Superior temporal gyrus (tissue), 1 donor: ENCODE results near the gene PJVK.
"Not testable (repeated sequence)": the region's sequence is repeated elsewhere in the genome, so short reads cannot be mapped to it uniquely, and the experiment has no call there.

Experiments
- DNase-seq: peaks from one replicate; pipeline ENCODE4 v3.0.0-alpha.2; 2016; ENCODE audit errors: extremely low spot score

PJVK gene

GRCh38 chr2:178450774-178451525 lies at the start of gene PJVK, which contains the start of gene PRKRA:
PJVK (plus strand) TSS chr2:178451378; CDS start chr2:178453410, 2,032 bp downstream.
PRKRA (minus strand) TSS chr2:178451175; CDS start chr2:178451030, 145 bp downstream.
- DNase-seq = peak; percentile 96

- DNase-seq = no peak
These were observed 49.2 kb upstream of the PJVK start for GRCh38 chr2:178401994-178402437.

GRCh38 chr2:178403671-178404306 lies 47.4 kb upstream of the PJVK start:
- no peak for DNase-seq

GRCh38 chr2:178404368-178404767 lies 46.8 kb upstream of the PJVK start:
- DNase-seq = no peak

GRCh38 chr2:178409261-178409660 lies 41.9 kb upstream of the PJVK start:
- DNase-seq = no peak

GRCh38 chr2:178412047-178412446 lies 39.1 kb upstream of the PJVK start:
- no peak for DNase-seq

GRCh38 chr2:178412453-178412852 lies 38.7 kb upstream of the PJVK start:
- not testable (repeated sequence) for DNase-seq

- DNase-seq = peak; percentile 64
These were observed 37.5 kb upstream of the PJVK start for GRCh38 chr2:178413472-178414265.

GRCh38 chr2:178414266-178415247 lies 36.6 kb upstream of the PJVK start:
- peak; percentile 89 for DNase-seq

GRCh38 chr2:178415979-178416378 lies 35.2 kb upstream of the PJVK start:
- DNase-seq = no peak

GRCh38 chr2:178417916-178418315 lies 33.3 kb upstream of the PJVK start:
- DNase-seq = peak; percentile 5

- no peak for DNase-seq
These were observed 32.8 kb upstream of the PJVK start for GRCh38 chr2:178418426-178418825.

GRCh38 chr2:178419123-178419522 lies 32.1 kb upstream of the PJVK start:
- DNase-seq = no peak

GRCh38 chr2:178420463-178420999 lies 30.6 kb upstream of the PJVK start:
- no peak for DNase-seq

- DNase-seq = no peak
These were observed 29.1 kb upstream of the PJVK start for GRCh38 chr2:178422097-178422496.

- DNase-seq = not testable (repeated sequence)
These were observed 27.4 kb upstream of the PJVK start for GRCh38 chr2:178423746-178424145.

GRCh38 chr2:178425255-178425827 lies 25.8 kb upstream of the PJVK start:
- no peak for DNase-seq

- DNase-seq = no peak
These were observed 24.8 kb upstream of the PJVK start for GRCh38 chr2:178426388-178426787.

- DNase-seq = no peak
These were observed 23.7 kb upstream of the PJVK start for GRCh38 chr2:178427458-178427857.

GRCh38 chr2:178428396-178428806 lies 22.8 kb upstream of the PJVK start:
- no peak for DNase-seq
